ENCODE measurements around the gene XPO1. TPM values are rescaled to one million over a fixed set of nuclear protein-coding genes. Genes with fewer than 3 reads are reported as not detected.
"Not testable (repeated sequence)": the region's sequence is repeated elsewhere in the genome, so short reads cannot be mapped to it uniquely, and the experiment has no call there.

The XPO1 gene
- total RNA-seq, 4 donors from 2014 or later, result 148 to 444 (median 323) TPM

- Histone ChIP-seq H3K27me3 (no peaks in the 10 kb centered on the region), H3K36me3 (no peaks in the 10 kb centered on the region), H3K4me1 (no peaks in the 10 kb centered on the region), H3K27ac (no peak overlapping the region), H3K4me3 (no peak overlapping the region), H3K9me3 (no peaks in the 10 kb centered on the region)
- DNase-seq, result no peak
- intact Hi-C loops (cut with DNase I; ENCODE audit: low total_unique reads), result no loop called here
- TF ChIP-seq CTCF (IDR thresholded peaks at IDR 0.05) (no peak), POLR2A (IDR thresholded peaks at IDR 0.05) (no peak)
Measured at GRCh38 chr2:61485281-61485680, 52.9 kb downstream of the XPO1 start.

- intact Hi-C loops (cut with DNase I; ENCODE audit: low total_unique reads), result no loop called here
- no peaks in the 10 kb centered on the region for H3K36me3 ChIP-seq
- no peaks in the 10 kb centered on the region for H3K9me3 ChIP-seq
- no peaks in the 10 kb centered on the region for H3K27me3 ChIP-seq
- DNase-seq, result no peak
- no peak overlapping the region for H3K27ac ChIP-seq
- H3K4me1 ChIP-seq, result no peaks in the 10 kb centered on the region
- no peak overlapping the region for H3K4me3 ChIP-seq
- no peak for TF ChIP-seq POLR2A (IDR thresholded peaks at IDR 0.05)
- TF ChIP-seq CTCF (IDR thresholded peaks at IDR 0.05), result no peak
Measured at GRCh38 chr2:61478086-61478485, 60.1 kb downstream of the XPO1 start.

- H3K9me3 ChIP-seq; intact Hi-C loops (cut with DNase I; ENCODE audit: low total_unique reads); H3K27ac ChIP-seq; H3K27me3 ChIP-seq; DNase-seq; H3K36me3 ChIP-seq; H3K4me3 ChIP-seq; H3K4me1 ChIP-seq: not testable (repeated sequence)
Measured at GRCh38 chr2:61476929-61477589, 61.1 kb downstream of the XPO1 start.

GRCh38 chr2:61471905-61472805 lies 66.0 kb downstream of the XPO1 start:
- no peaks in the 10 kb centered on the region for H3K36me3 ChIP-seq
- no peak for TF ChIP-seq CTCF (IDR thresholded peaks at IDR 0.05)
- no peak for TF ChIP-seq POLR2A (IDR thresholded peaks at IDR 0.05)
- DNase-seq, result no peak

GRCh38 chr2:61470965-61471904 lies 66.9 kb downstream of the XPO1 start, which contains the start of gene USP34:
Gene USP34, minus strand, starts transcription at chr2:61471087. Its CDS starts 395 bp downstream, at chr2:61470692.
- Histone ChIP-seq H3K27ac (peak within 1 kb of the TSS; percentile 97 to 99), H3K4me3 (peak within 1 kb of the TSS; percentile 89 to 93), H3K27me3 (no peaks in the 10 kb centered on the region), H3K36me3 (no peaks in the 10 kb centered on the region), H3K9me3 (no peaks in the 10 kb centered on the region), H3K4me1 (peaks cover 0 to 5% of the 10 kb centered on the region in 2 donors)
- peak; percentile 92 to 93 for DNase-seq
- intact Hi-C loops (cut with DNase I; ENCODE audit: low total_unique reads), result no loop called here
- TF ChIP-seq POLR2A (IDR thresholded peaks at IDR 0.05) (peak; percentile 74 to 87), CTCF (IDR thresholded peaks at IDR 0.05) (peak in 2 of 4 experiments; percentile 3 to 23)

More at GRCh38 chr2:61471905-61472805, 66.0 kb downstream of the XPO1 start:
- intact Hi-C loops (cut with DNase I; ENCODE audit: low total_unique reads), result no loop called here
- peak overlapping the region; percentile 89 to 93 for H3K4me3 ChIP-seq
- no peaks in the 10 kb centered on the region for H3K27me3 ChIP-seq
- H3K4me1 ChIP-seq, result peaks cover 0 to 5% of the 10 kb centered on the region in 2 donors
- peak overlapping the region; percentile 97 to 99 for H3K27ac ChIP-seq
- H3K9me3 ChIP-seq, result no peaks in the 10 kb centered on the region
